ES-I3 (cell line): ENCODE data around the gene EFNB1.

Source experiments
- H3K36me3 ChIP-seq: 2 replicates; pipeline ENCODE4 v1.6.1; 2013; ENCODE audit warnings: mild to moderate bottlenecking, low read length, control low read depth, moderate library complexity; ENCODE audit not compliant: insufficient read depth
- H3K4me1 ChIP-seq: 2 replicates; pipeline ENCODE4 v1.6.1; 2013; ENCODE audit warnings: mild to moderate bottlenecking, control low read depth, low read length; ENCODE audit not compliant: insufficient read depth
- H3K9ac ChIP-seq: 2 replicates; pipeline ENCODE4 v1.6.1; 2013; ENCODE audit warnings: low read depth, mild to moderate bottlenecking, low read length, moderate library complexity
- H3K9me3 ChIP-seq: 2 replicates; pipeline ENCODE4 v1.6.1; 2013; ENCODE audit warnings: mild to moderate bottlenecking, low read length, moderate library complexity; ENCODE audit not compliant: control insufficient read depth, insufficient read depth

EFNB1 gene

GRCh38 chrX:68822641-68823410, 6.0 kb upstream of the EFNB1 start:
- H3K4me1 ChIP-seq: peaks cover 4% of the 10 kb centered on the region; the same call in 1 of the 2 replicates
- no peaks in the 10 kb centered on the region for H3K36me3 ChIP-seq
- no peak overlapping the region; the same call in 1 of the 2 replicates for H3K9ac ChIP-seq
- H3K9me3 ChIP-seq: no peaks in the 10 kb centered on the region

- Histone ChIP-seq H3K4me1 (peaks cover 4% of the 10 kb centered on the region; the same call in 1 of the 2 replicates), H3K9ac (no peak overlapping the region), H3K9me3 (no peaks in the 10 kb centered on the region), H3K36me3 (no peaks in the 10 kb centered on the region)
Measured at GRCh38 chrX:68823413-68824151, 5.2 kb upstream of the EFNB1 start.

GRCh38 chrX:68824152-68824433, 4.7 kb upstream of the EFNB1 start:
- no peaks in the 10 kb centered on the region for H3K36me3 ChIP-seq
- H3K4me1 ChIP-seq: peaks cover 4% of the 10 kb centered on the region; the same call in 1 of the 2 replicates
- H3K9me3 ChIP-seq: no peaks in the 10 kb centered on the region
- H3K9ac ChIP-seq: no peak overlapping the region

- no peaks in the 10 kb centered on the region for H3K9me3 ChIP-seq
- H3K36me3 ChIP-seq: no peaks in the 10 kb centered on the region
- peaks cover 4% of the 10 kb centered on the region; the same call in 1 of the 2 replicates for H3K4me1 ChIP-seq
- no peak overlapping the region for H3K9ac ChIP-seq
Measured at GRCh38 chrX:68824565-68825125, 4.2 kb upstream of the EFNB1 start.

- H3K9ac ChIP-seq: no peak overlapping the region
- H3K4me1 ChIP-seq: peaks cover 7% of the 10 kb centered on the region
- no peaks in the 10 kb centered on the region for H3K9me3 ChIP-seq
- H3K36me3 ChIP-seq: no peaks in the 10 kb centered on the region
Measured at GRCh38 chrX:68826113-68826980, 2.5 kb upstream of the EFNB1 start.

- Histone ChIP-seq H3K36me3 (no peaks in the 10 kb centered on the region), H3K9ac (no peak overlapping the region), H3K4me1 (peaks cover 9% of the 10 kb centered on the region), H3K9me3 (no peaks in the 10 kb centered on the region)
Measured at GRCh38 chrX:68827256-68827655, 1.6 kb upstream of the EFNB1 start.

- Histone ChIP-seq H3K9me3 (no peaks in the 10 kb centered on the region), H3K9ac (peak overlapping the region; percentile 25; the same call in 1 of the 2 replicates), H3K36me3 (no peaks in the 10 kb centered on the region), H3K4me1 (peaks cover 12% of the 10 kb centered on the region)
Measured at GRCh38 chrX:68827848-68828624, 785 bp upstream of the EFNB1 start.

GRCh38 chrX:68829582-68830418, 979 bp downstream of the EFNB1 start:
- peaks cover 16% of the 10 kb centered on the region for H3K4me1 ChIP-seq
- peak overlapping the region; percentile 63; the same call in 1 of the 2 replicates for H3K9ac ChIP-seq
- H3K9me3 ChIP-seq: no peaks in the 10 kb centered on the region
- no peaks in the 10 kb centered on the region for H3K36me3 ChIP-seq

GRCh38 chrX:68830419-68831404, 1.9 kb downstream of the EFNB1 start:
- peak overlapping the region; percentile 63; the same call in 1 of the 2 replicates for H3K9ac ChIP-seq
- no peaks in the 10 kb centered on the region for H3K36me3 ChIP-seq
- H3K9me3 ChIP-seq: no peaks in the 10 kb centered on the region
- peaks cover 16% of the 10 kb centered on the region for H3K4me1 ChIP-seq

- H3K4me1 ChIP-seq: peaks cover 16% of the 10 kb centered on the region
- no peaks in the 10 kb centered on the region for H3K36me3 ChIP-seq
- H3K9ac ChIP-seq: no peak overlapping the region; the same call in 1 of the 2 replicates
- H3K9me3 ChIP-seq: no peaks in the 10 kb centered on the region
Measured at GRCh38 chrX:68831405-68832100, 2.7 kb downstream of the EFNB1 start.

GRCh38 chrX:68832101-68832416, 3.2 kb downstream of the EFNB1 start:
- H3K9me3 ChIP-seq: no peaks in the 10 kb centered on the region
- no peaks in the 10 kb centered on the region for H3K36me3 ChIP-seq
- peaks cover 16% of the 10 kb centered on the region for H3K4me1 ChIP-seq
- no peak overlapping the region; the same call in 1 of the 2 replicates for H3K9ac ChIP-seq
